Omental fat pad (tissue), 4 donors: Measurements from ENCODE around the gene DCTN3. TPM values are rescaled to one million over a fixed set of nuclear protein-coding genes. Genes with fewer than 3 reads are reported as not detected.

Source experiments
- ATAC-seq: fragments of 150-250 bp; one replicate; pipeline ENCODE4 v1.9.1; 2016; ENCODE audit warnings: mild to moderate bottlenecking, moderate library complexity; ENCODE audit not compliant: low FRiP score
- DNase-seq: peaks from one replicate; pipeline ENCODE4 v3.0.0-alpha.2; 2019; ENCODE audit warnings: low spot score
- CTCF ChIP-seq, 3 donors: fragments of 450-650 bp; IDR thresholded peaks; one replicate each; pipeline ENCODE4 v1.5.1; 2016 to 2017; ENCODE audit warnings: antibody characterized with exemption in 3 of 3, mild to moderate bottlenecking in 3 of 3, moderate library complexity in 2 of 3
- total RNA-seq, 4 donors: library from RNA; depleted of rRNA; stranded (reverse); fragments of >200 nt; gene quantifications; one replicate each; pipeline ENCODE4 v1.1.0, GENCODE V29; 2016

The DCTN3 gene
- total RNA-seq, 4 donors from 2014 or later: 46.5 to 93.8 (median 75.0) TPM

GRCh38 chr9:34612788-34613390 lies 7.4 kb downstream of the DCTN3 start:
- peak in 2 of 3 donors; percentile 12 to 28 for TF ChIP-seq CTCF (IDR thresholded peaks at IDR 0.05)
- DNase-seq: peak; percentile 71
- peak; percentile 67 for ATAC-seq

GRCh38 chr9:34611811-34612787 lies 8.2 kb downstream of the DCTN3 start, which contains the start of gene RPP25L:
Gene RPP25L, minus strand, starts transcription at chr9:34612097. Its CDS starts 801 bp downstream, at chr9:34611296.
- TF ChIP-seq CTCF (IDR thresholded peaks at IDR 0.05): no peak
- peak; percentile 50 for DNase-seq
- ATAC-seq: peak; percentile 96

GRCh38 chr9:34611251-34611810 lies 9.0 kb downstream of the DCTN3 start:
- ATAC-seq (peak; percentile 20), DNase-seq (no peak)
- TF ChIP-seq CTCF (IDR thresholded peaks at IDR 0.05): no peak

GRCh38 chr9:34610434-34611206 lies 9.7 kb downstream of the DCTN3 start:
- no peak for TF ChIP-seq CTCF (IDR thresholded peaks at IDR 0.05)
- ATAC-seq (no peak), DNase-seq (no peak)

- ATAC-seq (no peak), DNase-seq (no peak)
- TF ChIP-seq CTCF (IDR thresholded peaks at IDR 0.05): no peak
Measured at GRCh38 chr9:34607331-34607730, 13.0 kb downstream of the DCTN3 start.

GRCh38 chr9:34606905-34607304 lies 13.4 kb downstream of the DCTN3 start:
- ATAC-seq: no peak
- no peak for DNase-seq
- no peak for TF ChIP-seq CTCF (IDR thresholded peaks at IDR 0.05)
